Right atrium auricular region (tissue), 2 donors: Measurements from ENCODE around the gene PADI6. TPM values are rescaled to one million over a fixed set of nuclear protein-coding genes. Genes with fewer than 3 reads are reported as not detected.
A peak's percentile ranks its signal among the peaks of the same experiment; 100 is the strongest.

Experiments used
- DNase-seq: peaks from one replicate; pipeline ENCODE4 v3.0.0-alpha.2; 2019; ENCODE audit warnings: low spot score
- H3K27ac ChIP-seq, 2 donors: fragments of 200-600 bp; sonication (generic); 1 replicate in 1 of 2; 2 replicates in 1 of 2; pipeline ENCODE4 v1.5.1; 2016 to 2019
- H3K27me3 ChIP-seq, 2 donors: fragments of 200-600 bp; sonication (generic); one replicate each; pipeline versions ENCODE4 v1.5.1 to v1.6.0; 2017 to 2019
- H3K36me3 ChIP-seq: fragments of 200-600 bp; sonication (generic); one replicate; pipeline ENCODE4 v1.5.1; 2016
- H3K4me1 ChIP-seq, 2 donors: fragments of 200-600 bp; sonication (generic); one replicate each; pipeline versions ENCODE4 v1.5.1 to v1.6.0; 2017 to 2019
- H3K4me3 ChIP-seq, 2 donors: fragments of 200-600 bp; sonication (generic); 1 replicate in 1 of 2; 2 replicates in 1 of 2; pipeline ENCODE4 v1.5.1; 2017 to 2019; ENCODE audit warnings: mild to moderate bottlenecking in 1 of 2, moderate library complexity in 1 of 2
- H3K9me3 ChIP-seq, 2 donors: fragments of 200-600 bp; sonication (generic); one replicate each; pipeline ENCODE4 v1.5.1; 2019
- CTCF ChIP-seq, 2 donors: fragments of 200-600 bp; sonication (generic); IDR thresholded peaks; one replicate each; pipeline ENCODE4 v1.5.1; 2019; ENCODE audit warnings: antibody characterized with exemption in 2 of 2
- total RNA-seq, 2 donors: library from RNA; depleted of rRNA; stranded (reverse); fragments of >200 nt; gene quantifications; one replicate each; pipeline ENCODE4 v1.1.0, GENCODE V29; 2016

The PADI6 gene
- total RNA-seq, 2 donors from 2014 or later: not detected

DNA sequence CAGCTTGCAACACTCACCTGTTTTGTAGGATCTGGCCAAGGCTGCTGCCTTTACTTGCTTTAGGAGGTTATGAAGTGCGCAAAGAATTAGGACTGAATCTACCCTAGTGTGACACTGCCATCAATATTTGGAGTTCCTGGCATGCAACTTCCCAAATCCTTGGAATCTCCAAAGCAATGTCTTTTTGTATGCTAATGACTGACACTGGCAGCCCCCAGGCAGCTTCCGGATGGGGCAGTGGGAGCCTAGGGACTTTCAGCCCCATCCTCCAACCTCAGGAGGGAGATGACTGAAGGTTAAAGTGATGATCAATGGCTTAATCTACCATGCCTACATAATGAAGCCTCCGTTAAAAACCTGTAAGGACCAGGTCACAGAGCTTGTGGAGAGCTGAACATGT lies 62.0 kb downstream of the PADI6 start:
- H3K36me3 ChIP-seq: no peaks in the 10 kb centered on the region
- H3K27me3 ChIP-seq: no peaks in the 10 kb centered on the region
- H3K27ac ChIP-seq: no peak overlapping the region
- DNase-seq: no peak
- TF ChIP-seq CTCF (IDR thresholded peaks at IDR 0.05): no peak
- no peak overlapping the region for H3K4me3 ChIP-seq
- H3K4me1 ChIP-seq: peaks cover 0 to 16% of the 10 kb centered on the region in 2 donors
- H3K9me3 ChIP-seq: no peaks in the 10 kb centered on the region

GRCh38 chr1:17434601-17435000 lies 62.6 kb downstream of the PADI6 start:
- Histone ChIP-seq H3K27me3 (no peaks in the 10 kb centered on the region), H3K27ac (no peak overlapping the region), H3K4me1 (peaks cover 0 to 16% of the 10 kb centered on the region in 2 donors), H3K9me3 (no peaks in the 10 kb centered on the region), H3K4me3 (no peak overlapping the region), H3K36me3 (no peaks in the 10 kb centered on the region)
- DNase-seq: no peak
- TF ChIP-seq CTCF (IDR thresholded peaks at IDR 0.05): no peak

GRCh38 chr1:17436380-17437174 lies 64.6 kb downstream of the PADI6 start:
- peak overlapping the region; percentile 68 to 82 for H3K27ac ChIP-seq
- no peaks in the 10 kb centered on the region for H3K27me3 ChIP-seq
- H3K4me3 ChIP-seq: peak overlapping the region; percentile 65 to 76
- no peak for DNase-seq
- no peaks in the 10 kb centered on the region for H3K36me3 ChIP-seq
- H3K4me1 ChIP-seq: peaks cover 0 to 26% of the 10 kb centered on the region in 2 donors
- TF ChIP-seq CTCF (IDR thresholded peaks at IDR 0.05): no peak
- no peaks in the 10 kb centered on the region for H3K9me3 ChIP-seq

GRCh38 chr1:17437260-17437579 lies 65.2 kb downstream of the PADI6 start:
- H3K9me3 ChIP-seq: no peaks in the 10 kb centered on the region
- H3K36me3 ChIP-seq: no peaks in the 10 kb centered on the region
- H3K4me3 ChIP-seq: peak overlapping the region; percentile 65 to 76
- no peak for DNase-seq
- no peaks in the 10 kb centered on the region for H3K27me3 ChIP-seq
- H3K27ac ChIP-seq: peak overlapping the region; percentile 68 to 82
- no peak for TF ChIP-seq CTCF (IDR thresholded peaks at IDR 0.05)
- H3K4me1 ChIP-seq: peaks cover 0 to 26% of the 10 kb centered on the region in 2 donors

DNA sequence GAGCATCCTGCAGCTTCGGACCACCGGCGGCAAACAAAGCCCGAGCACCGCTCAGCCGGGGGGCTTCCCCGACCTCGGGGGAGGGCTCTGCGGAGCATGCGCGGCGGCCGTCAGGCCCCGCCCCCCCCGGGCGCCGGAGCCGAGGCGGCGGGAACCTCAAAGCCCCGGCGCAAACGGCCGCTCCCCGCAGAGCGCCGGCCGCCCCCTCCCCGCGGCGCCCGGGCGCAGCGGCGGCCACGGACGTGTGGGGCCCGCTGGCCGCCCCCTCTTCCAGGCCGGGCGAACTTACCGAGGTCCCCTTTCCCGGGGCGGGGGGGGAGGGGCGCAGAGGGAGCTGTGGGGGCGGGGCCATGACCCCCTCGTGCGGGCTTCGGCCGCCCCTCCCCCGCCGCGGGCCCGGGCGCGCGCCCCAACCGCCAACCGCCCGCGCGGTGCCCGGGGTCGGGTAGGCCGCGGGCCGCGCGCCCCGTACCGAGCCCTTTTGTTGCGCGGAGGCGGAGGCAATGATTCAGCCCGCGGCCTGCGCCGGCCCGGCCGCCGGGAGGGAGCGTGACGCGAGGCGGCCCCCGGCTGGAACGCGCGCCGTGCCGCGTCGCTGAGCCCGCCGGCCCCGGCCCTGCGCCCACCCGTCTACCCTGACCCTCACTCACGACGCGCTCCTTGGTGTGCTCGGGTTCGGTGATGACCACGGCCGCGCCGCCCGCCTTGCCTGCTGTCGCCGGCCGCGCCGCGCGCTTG lies 65.8 kb downstream of the PADI6 start:
- DNase-seq: no peak
- TF ChIP-seq CTCF (IDR thresholded peaks at IDR 0.05): no peak
- Histone ChIP-seq H3K27me3 (no peaks in the 10 kb centered on the region), H3K27ac (peak overlapping the region; percentile 82 to 85), H3K4me1 (peaks cover 0 to 26% of the 10 kb centered on the region in 2 donors), H3K9me3 (no peaks in the 10 kb centered on the region), H3K36me3 (no peaks in the 10 kb centered on the region), H3K4me3 (peak overlapping the region; percentile 65 to 76)
